ENCODE data around the gene HS3ST2.
"Not testable (repeated sequence)": the region's sequence is repeated elsewhere in the genome, so short reads cannot be mapped to it uniquely, and the experiment has no call there.

HS3ST2 gene

GRCh38 chr16:22932032-22932771 is 118.2 kb downstream of the HS3ST2 start:
- DNase-seq (ENCODE audit: low spot score), result no peak

GRCh38 chr16:22933173-22933572 is 119.2 kb downstream of the HS3ST2 start:
- no peak for DNase-seq (ENCODE audit: low spot score)

- DNase-seq (ENCODE audit: low spot score), result no peak
These were observed 120.8 kb downstream of the HS3ST2 start for GRCh38 chr16:22934786-22935185.

- DNase-seq (ENCODE audit: low spot score), result no peak
These were observed 123.2 kb downstream of the HS3ST2 start for GRCh38 chr16:22937169-22937568.

GRCh38 chr16:22938647-22939046 is 124.7 kb downstream of the HS3ST2 start:
- DNase-seq (ENCODE audit: low spot score), result no peak

GRCh38 chr16:22939744-22940363 is 125.9 kb downstream of the HS3ST2 start:
- not testable (repeated sequence) for DNase-seq (ENCODE audit: low spot score)

- DNase-seq (ENCODE audit: low spot score), result no peak
These were observed 128.1 kb downstream of the HS3ST2 start for GRCh38 chr16:22941970-22942501.

GRCh38 chr16:22942811-22943210 is 128.8 kb downstream of the HS3ST2 start:
- no peak for DNase-seq (ENCODE audit: low spot score)

GRCh38 chr16:22945361-22945760 is 131.4 kb downstream of the HS3ST2 start:
- DNase-seq (ENCODE audit: low spot score), result no peak

- DNase-seq (ENCODE audit: low spot score), result no peak
These were observed 132.5 kb downstream of the HS3ST2 start for GRCh38 chr16:22946433-22946832.

- peak; percentile 11 for DNase-seq (ENCODE audit: low spot score)
These were observed 134.2 kb downstream of the HS3ST2 start for GRCh38 chr16:22948058-22948602.

GRCh38 chr16:22948603-22949368 is 134.8 kb downstream of the HS3ST2 start:
- peak; percentile 68 for DNase-seq (ENCODE audit: low spot score)

GRCh38 chr16:22955461-22956070 is 141.6 kb downstream of the HS3ST2 start:
- no peak for DNase-seq (ENCODE audit: low spot score)

- no peak for DNase-seq (ENCODE audit: low spot score)
These were observed 147.2 kb downstream of the HS3ST2 start for GRCh38 chr16:22961206-22961605.

GRCh38 chr16:22962905-22963304 is 148.9 kb downstream of the HS3ST2 start:
- no peak for DNase-seq (ENCODE audit: low spot score)

Data from AG08395 (cell line).